ENCODE data around the gene DUS3L. TPM values are rescaled to one million over a fixed set of nuclear protein-coding genes. Genes with fewer than 3 reads are reported as not detected.
"Not testable (repeated sequence)": the region's sequence is repeated elsewhere in the genome, so short reads cannot be mapped to it uniquely, and the experiment has no call there.

DUS3L gene
- polyA plus RNA-seq, 1 donor = 26.2 TPM

- DNase-seq = no peak
Measured at GRCh38 chr19:5774921-5775320, 16.0 kb downstream of the DUS3L start.

- DNase-seq = no peak
Measured at GRCh38 chr19:5773276-5773675, 17.7 kb downstream of the DUS3L start.

- no peak for DNase-seq
Measured at GRCh38 chr19:5772416-5772815, 18.5 kb downstream of the DUS3L start.

- no peak for DNase-seq
Measured at GRCh38 chr19:5767949-5768348, 23.0 kb downstream of the DUS3L start.

- DNase-seq = no peak
Measured at GRCh38 chr19:5765220-5765619, 25.7 kb downstream of the DUS3L start.

- DNase-seq = no peak
Measured at GRCh38 chr19:5762608-5763217, 28.2 kb downstream of the DUS3L start.

- no peak for DNase-seq
Measured at GRCh38 chr19:5753743-5754142, 37.2 kb downstream of the DUS3L start.

GRCh38 chr19:5751709-5752108 is 39.3 kb downstream of the DUS3L start:
- DNase-seq = no peak

GRCh38 chr19:5749505-5749904 is 41.5 kb downstream of the DUS3L start:
- DNase-seq = no peak

GRCh38 chr19:5748920-5749319 is 42.0 kb downstream of the DUS3L start:
- not testable (repeated sequence) for DNase-seq

GRCh38 chr19:5744999-5745398 is 46.0 kb downstream of the DUS3L start:
- DNase-seq = not testable (repeated sequence)

- no peak for DNase-seq
Measured at GRCh38 chr19:5743630-5744029, 47.3 kb downstream of the DUS3L start.

GRCh38 chr19:5742051-5742450 is 48.9 kb downstream of the DUS3L start:
- DNase-seq = no peak

GRCh38 chr19:5738423-5738822 is 52.5 kb downstream of the DUS3L start:
- no peak for DNase-seq

Other genes starting within 250 kb of the DUS3L start
- gene TINCR, start 223.2 kb downstream of the DUS3L start, polyA plus RNA-seq (ENCODE audit: insufficient read length) = 0.63 TPM
- gene SAFB2, start 168.4 kb downstream of the DUS3L start, polyA plus RNA-seq (ENCODE audit: insufficient read length) = 118 TPM
- 192 TPM for gene SAFB, start 168.1 kb downstream of the DUS3L start, polyA plus RNA-seq (ENCODE audit: insufficient read length)
- gene MICOS13, start 110.6 kb downstream of the DUS3L start, polyA plus RNA-seq (ENCODE audit: insufficient read length) = 28.9 TPM
- 8.9 TPM for gene HSD11B1L, start 110.1 kb downstream of the DUS3L start, polyA plus RNA-seq (ENCODE audit: insufficient read length)
- 513 TPM for gene RPL36, start 100.9 kb downstream of the DUS3L start, polyA plus RNA-seq (ENCODE audit: insufficient read length)
- gene LONP1, start 71.0 kb downstream of the DUS3L start, polyA plus RNA-seq (ENCODE audit: insufficient read length) = 50.7 TPM
- gene CATSPERD, start 70.5 kb downstream of the DUS3L start, polyA plus RNA-seq (ENCODE audit: insufficient read length) = not detected
- gene PRR22, start 6.4 kb downstream of the DUS3L start, polyA plus RNA-seq (ENCODE audit: insufficient read length) = 2.8 TPM
- 2.6 TPM for gene NRTN, start 13.9 kb upstream of the DUS3L start, polyA plus RNA-seq (ENCODE audit: insufficient read length)
- 13.4 TPM for gene FUT6, start 48.5 kb upstream of the DUS3L start, polyA plus RNA-seq (ENCODE audit: insufficient read length)
- gene FUT3, start 60.3 kb upstream of the DUS3L start, polyA plus RNA-seq (ENCODE audit: insufficient read length) = 1.2 TPM
- not detected for gene FUT5, start 79.4 kb upstream of the DUS3L start, polyA plus RNA-seq (ENCODE audit: insufficient read length)
- gene NDUFA11, start 112.6 kb upstream of the DUS3L start, polyA plus RNA-seq (ENCODE audit: insufficient read length) = 120 TPM
- 8.7 TPM for gene VMAC, start 113.7 kb upstream of the DUS3L start, polyA plus RNA-seq (ENCODE audit: insufficient read length)
- gene CAPS, start 123.1 kb upstream of the DUS3L start, polyA plus RNA-seq (ENCODE audit: insufficient read length) = 21.8 TPM
- 72.2 TPM for gene RANBP3, start 187.0 kb upstream of the DUS3L start, polyA plus RNA-seq (ENCODE audit: insufficient read length)

Measured in left kidney (tissue), 2 donors.